Measurements from ENCODE around the gene SLC9A9.

The SLC9A9 gene

DNA sequence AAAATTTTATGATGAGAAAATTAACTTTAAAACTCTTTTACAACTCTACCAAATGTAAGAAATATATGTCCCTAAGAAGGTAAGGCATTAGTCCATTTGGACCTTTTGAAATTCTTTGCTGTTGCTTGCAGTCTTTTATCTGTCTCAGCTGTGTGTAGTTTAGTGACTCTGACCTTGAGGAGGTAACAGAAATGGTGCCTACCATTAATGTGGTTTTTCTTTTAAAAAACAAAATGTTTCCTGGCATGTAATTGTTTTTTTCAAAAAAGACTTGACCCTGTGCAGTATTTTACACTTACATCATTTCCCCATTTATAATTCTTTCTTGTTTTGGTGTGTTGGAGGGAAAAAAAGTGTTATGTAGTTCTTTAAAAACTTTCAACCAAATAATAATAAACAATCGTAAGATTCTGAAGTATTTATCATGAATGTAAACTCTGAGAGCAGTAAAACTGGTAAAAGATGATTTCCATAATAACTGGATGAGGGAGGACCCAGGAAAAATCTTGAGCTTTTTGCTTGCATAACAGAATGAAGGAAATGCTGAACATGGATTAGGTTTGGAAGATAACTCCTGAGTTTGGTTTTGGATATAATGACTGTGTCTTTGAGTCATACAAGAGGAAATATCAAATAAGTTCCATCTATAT, 503.6 kb downstream of the SLC9A9 start:
- no peak for DNase-seq

DNA sequence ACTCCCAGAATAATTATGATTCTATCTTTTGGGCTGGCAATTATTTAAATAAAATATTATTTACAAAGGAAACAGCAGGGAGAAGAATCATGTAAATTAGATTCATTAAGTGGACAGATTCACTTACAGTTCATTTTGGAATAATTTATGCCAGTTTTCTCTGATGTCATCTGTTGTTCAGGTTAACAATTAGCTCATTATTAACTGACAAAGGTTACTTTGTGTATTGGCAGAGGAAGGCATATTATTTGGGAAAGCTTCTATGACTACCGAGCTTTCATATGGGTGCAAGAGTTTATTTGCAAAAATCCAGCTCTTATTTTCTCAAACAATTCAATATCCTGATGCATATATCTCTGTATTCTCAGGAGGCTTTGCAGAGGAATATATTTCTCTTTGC, 504.3 kb downstream of the SLC9A9 start:
- DNase-seq, result no peak

DNA sequence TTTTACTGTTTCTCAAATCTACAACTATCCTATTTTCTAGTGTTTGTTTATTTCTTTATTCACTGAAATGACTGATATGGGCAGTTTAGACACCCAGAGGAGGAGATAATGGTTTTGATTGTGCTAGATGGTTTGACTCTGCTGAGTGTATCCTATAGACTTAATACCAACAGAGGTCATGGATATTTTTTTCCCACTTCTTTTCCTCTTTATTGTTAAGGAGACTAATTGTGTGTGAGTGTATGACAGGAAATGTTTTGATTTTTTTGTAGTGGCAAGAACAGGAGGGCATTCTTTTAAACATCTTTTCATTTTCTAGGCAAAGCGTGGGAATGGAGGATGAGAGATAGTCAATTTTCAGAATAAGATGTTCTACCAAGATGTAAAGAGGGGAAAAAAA, 505.2 kb downstream of the SLC9A9 start:
- DNase-seq, result no peak

DNA sequence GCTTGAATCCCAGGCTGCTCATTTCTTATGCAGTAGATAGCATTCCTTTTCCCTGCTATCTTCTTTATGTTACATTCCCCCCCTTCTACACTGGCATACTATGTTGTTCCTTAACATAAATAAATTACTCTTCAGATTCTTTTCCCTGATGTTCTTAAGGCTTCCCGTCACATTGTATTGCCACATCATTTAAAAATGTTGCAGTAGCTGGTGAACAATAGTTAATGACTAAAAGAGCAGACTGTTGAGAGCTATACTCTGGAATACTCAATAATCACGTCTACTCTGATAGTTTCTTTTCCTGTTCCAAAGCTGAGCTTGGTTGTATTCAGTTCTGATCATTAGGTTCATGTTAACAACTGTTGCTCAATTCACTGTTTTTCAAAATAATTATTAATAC, 508.8 kb downstream of the SLC9A9 start:
- DNase-seq, result no peak

DNA sequence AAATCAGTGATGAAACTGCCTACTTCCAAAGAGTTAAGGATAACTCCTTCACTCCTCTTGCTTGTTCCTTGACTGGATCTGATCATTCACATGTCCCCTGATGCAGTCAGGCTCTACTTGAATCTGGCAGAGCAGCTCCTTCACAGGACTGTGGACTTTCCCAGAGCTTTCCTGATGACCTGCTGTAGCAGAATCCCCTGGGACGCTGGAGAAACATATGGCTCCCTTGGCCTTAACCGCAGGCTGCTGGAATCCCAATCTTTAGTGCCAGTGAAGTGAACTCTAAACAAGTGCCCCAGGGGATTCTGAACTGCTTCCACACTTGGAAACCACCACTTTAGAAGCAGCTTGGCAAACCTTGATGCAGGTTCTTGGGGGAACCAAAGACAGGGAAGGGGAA, 510.9 kb downstream of the SLC9A9 start:
- no peak for DNase-seq

DNA sequence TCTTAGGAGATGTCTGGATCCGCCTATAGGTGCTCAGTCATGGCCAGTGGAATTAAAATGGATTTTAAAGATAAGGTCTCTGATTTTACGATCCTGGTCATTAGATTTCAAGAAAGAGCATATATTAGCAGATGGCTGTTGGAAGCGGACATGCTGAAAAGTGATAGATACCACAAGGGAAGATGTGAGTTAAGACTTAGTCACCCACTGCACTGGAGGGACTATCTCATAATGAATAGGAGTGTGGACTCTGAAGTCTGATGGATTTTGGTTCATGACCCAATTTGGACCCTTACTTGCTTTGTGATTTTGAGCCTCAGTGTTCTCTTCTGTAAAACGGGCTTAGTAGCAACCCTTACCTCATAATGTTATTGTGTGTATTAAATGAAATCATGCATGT, 514.0 kb downstream of the SLC9A9 start:
- no peak for DNase-seq

DNA sequence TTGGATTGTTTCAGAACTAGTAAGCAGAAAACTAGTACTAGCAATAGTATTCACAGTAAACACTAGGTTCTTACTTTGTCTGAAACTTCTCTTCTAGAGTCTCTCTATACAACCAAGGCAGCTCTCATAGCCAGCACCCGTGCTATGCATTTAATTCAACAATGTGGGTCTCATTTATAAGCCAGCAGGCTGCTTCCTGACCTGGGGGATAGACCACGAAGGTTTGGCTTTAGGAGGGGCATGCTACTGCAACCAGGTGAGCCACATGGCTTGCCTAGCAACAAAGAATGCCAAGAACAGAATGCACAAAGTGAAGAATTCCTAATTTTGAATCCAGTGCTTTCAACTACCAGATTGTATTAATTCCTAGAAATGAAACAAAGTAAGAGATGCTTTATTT, 514.9 kb downstream of the SLC9A9 start:
- DNase-seq, result no peak

DNA sequence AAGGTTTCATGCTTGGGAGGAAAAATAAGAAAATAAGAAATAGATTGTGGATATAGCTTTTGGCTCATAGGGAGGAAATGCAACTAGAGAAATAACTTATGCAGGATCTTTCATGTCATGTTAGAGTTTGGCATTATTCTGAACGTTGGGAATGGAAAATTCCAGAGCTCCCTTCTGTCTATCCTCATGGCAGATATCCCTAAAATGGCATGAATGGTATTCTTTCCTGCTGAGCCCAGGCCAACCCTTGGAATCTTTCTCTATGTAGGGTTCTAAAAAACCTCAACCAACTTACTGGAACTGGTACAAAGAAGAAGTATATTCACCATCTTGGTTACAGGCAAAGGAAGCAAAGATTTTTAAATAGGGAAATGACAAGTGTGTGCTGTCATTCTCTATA, 516.2 kb downstream of the SLC9A9 start:
- no peak for DNase-seq

DNA sequence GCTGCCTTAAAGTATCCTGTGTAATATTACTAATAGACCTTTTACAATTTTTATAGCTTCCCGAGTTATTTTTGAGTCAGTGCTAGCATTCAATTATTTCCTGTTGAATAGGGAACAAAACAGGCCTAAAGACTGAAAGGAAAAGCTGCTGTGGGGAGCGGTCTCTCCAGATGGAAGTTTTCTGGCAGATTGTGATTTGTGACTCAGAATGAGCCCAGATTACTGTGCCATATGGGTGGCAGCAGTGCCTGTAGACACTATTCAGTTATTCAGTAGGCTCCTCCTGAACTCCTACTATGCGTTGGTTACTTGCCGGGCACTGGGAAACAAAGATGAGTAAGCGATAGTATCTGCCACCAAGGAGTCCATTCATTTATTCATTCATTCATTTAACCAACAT, 516.9 kb downstream of the SLC9A9 start:
- no peak for DNase-seq

DNA sequence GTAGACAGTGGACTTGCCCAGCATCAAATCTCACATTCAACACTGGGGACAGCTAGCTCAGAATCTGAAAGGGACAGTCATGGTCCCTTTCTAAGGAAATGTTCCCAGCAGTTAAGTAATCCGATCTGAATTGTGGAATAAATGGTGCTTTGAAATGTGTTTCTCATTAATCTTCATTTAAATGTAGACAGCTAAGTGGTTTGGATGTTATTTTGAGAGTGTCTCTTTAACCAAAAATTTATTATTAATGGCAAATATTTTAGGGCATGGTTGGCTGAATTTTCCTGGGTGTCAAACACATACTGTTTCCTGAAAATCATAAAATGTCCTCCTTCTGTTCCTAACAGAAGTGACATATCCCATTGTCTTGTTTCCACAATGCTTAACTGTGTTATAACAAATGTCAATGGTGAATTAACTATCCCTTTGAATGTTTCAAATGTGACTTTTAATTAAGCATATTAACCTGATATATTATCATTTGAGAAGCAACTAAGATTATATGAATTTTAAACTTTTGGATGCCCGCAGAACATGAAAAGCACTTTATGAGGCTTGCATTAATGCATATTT, 517.9 kb downstream of the SLC9A9 start:
- no peak for DNase-seq

DNA sequence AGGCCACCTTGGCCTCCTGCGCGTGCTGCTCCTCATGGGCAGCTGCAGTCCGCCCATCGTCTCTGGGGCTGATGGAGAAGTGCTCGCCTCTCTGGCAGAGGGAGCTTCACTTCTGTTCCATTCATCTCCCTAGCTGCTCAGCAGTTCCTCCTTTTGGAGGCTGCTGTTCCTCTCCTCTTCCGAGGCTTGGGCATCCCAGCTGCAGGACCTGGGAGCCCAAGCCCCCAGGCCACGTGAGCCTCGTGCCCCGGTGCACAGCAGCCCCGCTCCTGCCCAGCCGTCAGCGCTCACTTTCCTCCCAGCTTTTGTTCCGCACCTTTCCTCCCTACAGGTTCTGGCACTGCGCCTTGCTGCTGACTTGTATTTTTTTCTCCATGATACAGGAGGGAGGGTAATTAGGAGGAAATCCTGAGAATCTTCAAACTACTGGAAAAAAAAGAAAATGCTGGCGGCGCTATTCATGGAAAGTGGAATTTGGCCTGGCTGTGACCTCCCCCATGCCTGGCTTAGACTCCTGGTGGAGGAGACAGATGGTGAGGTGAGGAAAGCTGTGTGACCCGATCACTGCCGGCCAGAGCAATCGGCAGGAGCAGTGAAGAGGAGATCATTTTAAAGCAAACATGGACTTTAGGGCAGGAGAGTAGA, 518.6 kb downstream of the SLC9A9 start:
- no peak for DNase-seq

DNA sequence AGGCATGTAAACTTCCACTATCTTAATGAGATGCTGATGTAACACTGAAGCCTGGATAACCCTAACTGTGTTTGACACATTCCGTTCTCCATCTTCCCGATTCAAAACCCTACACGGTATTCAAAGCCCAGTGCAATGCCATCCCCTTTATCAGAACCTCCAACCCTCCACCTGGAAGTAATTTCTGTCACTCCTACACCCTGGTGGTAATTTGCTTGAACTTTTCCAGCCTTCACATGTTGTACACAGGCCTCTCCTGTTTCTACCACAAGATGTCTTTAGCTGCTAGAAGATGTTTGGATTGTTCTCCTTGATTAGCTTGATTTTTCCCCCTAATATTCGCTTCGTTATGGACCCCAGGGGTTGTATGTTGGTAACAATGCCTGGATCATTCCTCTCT, 519.8 kb downstream of the SLC9A9 start:
- DNase-seq, result no peak

DNA sequence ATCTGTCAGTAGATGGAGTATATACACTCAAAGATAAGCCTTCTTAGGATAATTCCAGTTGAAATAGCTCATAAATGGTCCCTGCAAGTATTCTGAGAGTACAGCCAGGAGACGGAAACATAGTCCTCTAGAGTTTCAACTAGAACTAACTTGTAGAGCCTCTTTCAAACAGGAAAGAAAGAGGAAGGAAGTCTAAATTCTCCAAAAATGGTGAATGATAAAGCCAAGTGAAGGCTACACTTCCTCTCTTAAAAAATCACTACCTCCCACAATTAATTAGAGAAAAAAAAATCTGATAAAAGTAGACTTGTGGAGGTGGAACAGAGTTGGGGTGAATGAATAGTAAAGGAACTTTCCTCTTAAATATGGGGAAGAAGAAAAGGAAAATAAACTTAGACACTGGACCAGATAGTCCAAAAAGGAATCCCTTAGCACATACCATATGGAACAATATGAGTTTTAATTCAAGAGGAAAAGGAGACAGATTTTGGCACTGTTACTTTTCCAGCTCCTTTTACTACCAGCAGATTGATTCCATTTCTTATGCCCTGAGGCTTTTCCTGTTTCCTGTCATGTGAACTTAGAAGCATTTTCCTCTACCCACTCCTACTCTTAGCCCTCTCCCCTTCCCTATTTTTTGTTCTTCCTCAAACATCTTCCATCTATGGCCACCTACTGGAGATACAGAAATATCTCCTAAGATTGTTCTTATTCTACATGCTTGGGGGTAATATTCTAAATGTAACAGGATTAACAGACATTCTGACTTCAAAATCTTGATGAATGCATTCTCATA, 521.1 kb downstream of the SLC9A9 start:
- DNase-seq, result no peak

DNA sequence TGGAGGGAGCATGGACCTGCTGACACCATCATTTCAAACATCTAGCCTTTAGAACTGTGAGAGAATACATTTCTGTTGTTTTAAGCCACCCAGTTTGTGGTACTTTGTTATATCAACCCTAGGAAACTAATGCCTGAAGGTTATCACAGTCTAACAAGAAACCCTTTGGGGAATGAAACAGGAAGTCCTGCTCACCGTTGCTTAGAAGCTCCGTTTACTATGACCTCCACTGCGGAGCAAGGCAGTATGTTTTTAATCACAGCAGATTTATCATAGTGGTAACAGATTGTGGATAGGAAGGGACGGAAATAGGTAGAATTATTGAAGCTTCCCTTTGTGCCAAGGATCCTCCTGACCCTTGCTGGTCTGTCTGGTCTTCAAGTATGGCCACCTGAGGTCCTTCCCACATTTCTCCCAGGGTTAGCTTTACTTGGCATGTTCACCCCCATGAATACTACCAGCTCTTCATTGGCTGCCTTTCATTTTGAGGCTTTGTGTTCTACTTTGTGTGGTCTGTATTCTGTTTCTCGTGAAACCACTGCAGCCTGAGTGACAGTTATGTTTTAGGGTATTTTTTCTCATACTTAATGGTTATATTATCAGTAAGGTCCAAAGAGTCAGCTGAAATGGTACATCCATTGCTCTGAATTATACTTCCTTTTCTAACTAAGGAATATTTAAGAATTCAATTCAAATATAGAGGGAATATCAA, 527.1 kb downstream of the SLC9A9 start:
- no peak for DNase-seq

DNA sequence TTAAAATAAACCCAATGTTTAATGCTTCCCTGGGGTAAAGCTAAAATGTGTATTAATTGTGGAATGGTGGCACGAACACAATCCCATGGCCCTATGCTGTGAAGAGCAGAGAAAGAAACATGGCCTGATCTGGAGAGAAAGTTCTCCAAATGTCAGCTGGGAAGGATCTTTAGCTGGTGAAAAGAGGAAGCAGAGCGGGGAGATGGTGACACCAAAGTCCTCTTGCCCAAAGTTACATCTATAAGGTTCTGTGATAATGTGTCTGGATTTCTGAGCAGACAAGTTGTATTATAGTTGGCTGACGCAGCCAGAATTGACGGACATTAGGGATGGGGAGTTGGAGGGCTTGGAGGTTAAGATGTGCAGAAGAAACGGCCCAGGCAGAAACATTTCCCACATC, 532.5 kb downstream of the SLC9A9 start:
- no peak for DNase-seq

DNA sequence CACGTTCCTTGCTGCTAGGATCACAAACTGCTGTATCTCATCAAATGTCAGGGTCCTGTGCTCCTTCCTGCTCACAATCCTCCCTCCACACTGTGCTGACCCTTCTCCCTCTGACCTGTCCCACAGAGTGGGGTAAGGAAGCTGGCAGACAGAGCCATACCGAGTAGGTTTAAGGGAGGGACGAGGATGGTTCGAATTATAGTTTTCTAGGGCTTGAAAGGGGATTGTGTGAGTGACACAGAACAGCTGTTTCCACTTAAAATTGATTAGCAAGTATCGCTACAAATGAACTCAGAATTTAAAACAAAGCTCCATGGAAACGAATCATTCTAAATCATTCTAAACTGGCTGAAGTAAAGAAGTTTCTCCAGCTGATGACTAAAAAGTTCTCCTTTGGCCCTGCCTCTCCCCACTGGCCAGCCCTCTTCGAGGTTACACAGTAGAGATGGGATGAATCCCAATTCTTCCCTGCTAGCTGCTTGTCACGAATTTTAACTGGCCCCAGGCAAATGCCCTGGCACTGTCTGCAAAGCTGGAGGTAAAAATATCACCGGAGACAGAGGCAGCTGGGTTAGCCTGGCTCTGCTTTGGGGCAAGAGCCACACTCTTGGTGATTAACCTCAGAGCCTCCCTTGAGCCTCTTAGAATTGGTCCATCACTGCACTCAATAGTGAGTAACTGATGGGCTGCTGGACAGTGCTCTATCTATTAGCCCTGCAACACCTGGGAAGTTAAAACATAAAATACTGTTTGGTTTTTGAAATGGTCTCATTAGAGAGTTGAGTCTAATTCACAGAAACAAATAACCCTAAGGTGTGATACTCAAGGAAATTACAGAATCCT, 533.8 kb downstream of the SLC9A9 start:
- DNase-seq, result no peak

DNA sequence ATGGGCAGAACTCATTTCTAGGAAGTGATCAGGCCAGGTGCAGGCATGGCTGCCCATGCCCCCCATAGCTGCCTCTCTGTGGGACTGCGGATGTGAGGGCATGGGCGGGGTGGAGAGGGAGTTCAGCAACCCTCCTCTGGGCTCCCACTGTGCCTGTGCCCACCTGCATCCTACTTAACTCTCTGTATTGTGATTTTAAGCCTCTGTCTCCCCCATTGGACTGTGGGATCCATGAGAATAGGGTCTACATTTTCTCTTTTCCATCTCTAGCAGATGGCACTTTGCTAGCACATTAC, 534.4 kb downstream of the SLC9A9 start:
- DNase-seq, result no peak

DNA sequence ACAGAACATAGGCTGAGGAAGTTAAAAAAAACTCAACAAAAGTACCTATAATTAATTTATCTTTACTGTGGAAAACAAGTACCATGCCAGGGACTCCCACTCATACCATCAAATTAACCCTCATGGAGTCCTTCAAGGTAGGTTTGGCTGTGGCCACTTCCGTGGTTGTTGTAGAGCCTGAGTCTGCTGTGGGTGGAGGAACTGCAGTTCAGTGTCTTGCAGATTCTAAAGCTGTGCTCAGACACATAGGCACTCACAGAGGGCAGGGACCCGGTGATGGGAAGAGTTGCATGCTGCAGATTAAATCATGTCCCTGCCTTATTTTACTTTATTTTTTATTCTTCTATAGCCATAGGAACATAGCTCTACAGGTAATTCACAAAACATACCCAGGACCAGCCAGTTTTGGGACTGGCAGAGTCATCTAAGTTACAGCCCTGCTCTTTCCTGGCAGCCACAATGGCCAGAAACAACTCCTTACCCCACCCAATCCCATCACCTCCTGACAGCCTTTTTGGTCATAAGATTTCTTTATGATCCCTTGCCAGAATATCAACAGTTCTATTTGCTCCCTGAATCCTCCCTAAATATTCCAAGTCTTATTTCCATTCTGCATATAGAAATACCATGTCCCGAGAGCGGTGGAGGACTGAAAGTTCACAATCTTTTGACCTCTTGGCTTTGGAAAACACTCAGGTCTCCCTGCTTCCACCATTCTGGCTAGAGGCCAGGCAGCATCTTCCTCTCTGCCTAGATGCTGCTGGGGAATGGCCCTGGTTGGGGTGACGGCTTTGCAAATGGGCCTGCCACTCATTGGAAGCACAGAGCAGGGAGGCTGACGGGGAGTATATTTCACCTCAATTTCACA, 535.0 kb downstream of the SLC9A9 start:
- DNase-seq, result no peak

DNA sequence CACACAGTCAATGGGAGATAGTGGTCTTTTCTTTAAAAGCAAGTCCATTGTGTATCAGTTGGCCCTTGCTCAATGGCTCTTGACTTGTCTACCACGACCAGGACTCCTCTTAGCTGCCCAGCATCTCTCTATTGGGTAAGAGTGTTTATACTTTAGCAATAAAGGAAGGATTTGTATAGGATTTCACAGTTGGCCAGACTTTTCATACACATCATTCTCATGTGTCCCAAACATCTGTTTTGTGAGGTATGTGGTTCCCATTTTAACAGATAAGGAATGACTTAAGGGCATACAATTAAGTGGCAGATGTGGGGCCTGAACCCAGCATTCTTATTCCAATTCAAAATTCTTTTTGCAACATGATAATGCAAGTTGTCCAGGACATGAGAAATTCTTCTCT, 537.2 kb downstream of the SLC9A9 start:
- DNase-seq, result no peak

DNA sequence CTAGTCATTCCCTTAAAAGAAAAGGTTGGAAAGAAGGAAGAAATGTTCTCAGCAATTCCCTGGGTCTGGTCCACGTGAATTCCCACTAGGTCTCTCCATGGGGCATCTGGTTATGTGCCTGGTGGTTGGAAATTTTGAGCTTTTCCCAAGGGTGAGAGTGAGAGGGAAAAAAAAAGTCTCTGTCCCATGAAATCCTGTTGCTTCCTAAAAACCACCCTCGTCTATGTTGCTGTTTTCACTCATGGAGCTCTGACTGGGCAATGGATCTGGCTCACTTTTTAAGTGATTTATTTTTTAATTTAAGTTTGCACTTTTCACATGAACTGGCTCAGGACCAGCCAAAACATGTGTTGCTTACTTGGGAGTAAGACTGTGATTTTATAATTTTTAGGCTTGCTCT, 538.6 kb downstream of the SLC9A9 start:
- DNase-seq, result no peak

DNA sequence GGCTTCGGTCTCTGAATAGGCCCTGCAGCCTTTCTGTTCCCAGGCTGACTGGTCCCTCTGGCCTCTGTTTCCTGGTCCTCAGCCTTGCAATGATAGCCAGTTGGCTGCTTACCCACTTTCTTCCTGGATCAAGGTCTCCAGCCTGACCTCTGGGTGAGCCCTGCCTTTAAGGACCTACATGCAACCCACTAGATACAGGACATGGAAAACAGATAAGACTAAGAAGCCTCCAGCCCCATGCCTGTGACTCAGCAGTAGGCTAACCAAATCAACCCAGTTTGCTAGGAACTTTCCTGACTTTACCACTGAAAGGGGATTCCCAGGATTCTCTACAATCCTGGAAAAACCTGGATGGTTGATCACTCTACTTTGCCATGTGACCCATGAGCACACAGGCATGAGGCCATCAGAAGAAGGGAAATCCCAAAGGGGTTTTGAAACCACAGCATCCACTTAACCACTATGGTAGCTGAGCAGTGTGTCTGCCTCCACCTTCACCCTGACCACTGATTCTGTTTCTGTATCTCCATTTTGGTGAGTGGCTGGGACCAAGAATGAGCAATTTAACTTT, 540.6 kb downstream of the SLC9A9 start:
- DNase-seq, result no peak
